NT2/D1 (cell line): ENCODE data around the gene ZBTB33.

ENCODE experiments used
- YY1 ChIP-seq: IDR thresholded peaks from 2 replicates; pipeline ENCODE4 v1.6.1; 2011; ENCODE audit not compliant: insufficient read length, insufficient read depth
- ZNF274 ChIP-seq: IDR thresholded peaks from 2 replicates; pipeline ENCODE4 v1.6.1; 2011; ENCODE audit warnings: mild to moderate bottlenecking, low read depth, low read length

DNA sequence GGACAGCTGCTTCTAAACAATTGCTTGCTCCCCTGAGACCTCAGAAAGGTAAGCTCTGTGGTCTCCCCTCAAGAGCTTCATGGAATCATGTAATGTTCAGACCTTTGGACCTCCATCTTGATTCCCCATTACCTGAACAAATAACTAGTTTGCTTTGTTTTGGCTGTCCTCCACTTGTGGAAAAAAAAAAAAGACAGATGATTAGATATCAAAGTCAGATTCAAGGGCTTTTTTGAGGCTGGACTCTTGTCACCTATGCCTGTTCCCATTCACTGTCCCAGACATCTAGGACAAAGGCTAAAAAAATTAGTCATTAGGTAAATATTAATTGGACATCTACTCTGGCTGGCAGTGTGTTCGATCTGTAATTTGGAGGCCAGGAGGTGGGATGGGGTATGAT lies 47.3 kb downstream of the ZBTB33 start:
- TF ChIP-seq YY1, result no peak
- no peak for TF ChIP-seq ZNF274
